HEK293 (cell line): ENCODE results near the gene TCF7L2.

Source experiments
- CTCF ChIA-PET: fragments of 350-600 bp; formaldehyde crosslinking; extraction: SDS; loops from one replicate; lab custom pipeline; 2021; ENCODE audit warnings: antibody characterized with exemption; lab: Yijun Ruan, JAX
- POLR2A ChIA-PET: fragments of 300-600 bp; formaldehyde crosslinking; extraction: SDS; loops from one replicate; lab custom pipeline; 2020; ENCODE audit warnings: antibody characterized with exemption, inconsistent platforms; lab: Yijun Ruan, JAX
- H3K27ac ChIP-seq: fragments of 200-500 bp; sonication (Bioruptor generic); 2 replicates; pipeline ENCODE4 v1.5.1; 2014; ENCODE audit warnings: low read depth, low read length, control low read depth, inconsistent platforms; ENCODE audit errors: extremely low read depth
- H3K36me3 ChIP-seq, 2 experiments: fragments of 200-500 bp in 1 of 2; sonication (Bioruptor generic) in 1 of 2; 1 replicate in 1 of 2; 2 replicates in 1 of 2; pipeline ENCODE4 v1.5.1; 2014 to 2017; ENCODE audit warnings: inconsistent platforms in 2 of 2, low read length in 2 of 2; ENCODE audit not compliant: control insufficient read depth in 2 of 2, insufficient read depth in 1 of 2
- H3K4me1 ChIP-seq: fragments of 200-500 bp; sonication (Bioruptor generic); 2 replicates; pipeline ENCODE4 v1.5.1; 2014; ENCODE audit warnings: mild to moderate bottlenecking, low read length, inconsistent platforms; ENCODE audit not compliant: control insufficient read depth, insufficient read depth
- H3K4me3 ChIP-seq: 2 replicates; pipeline ENCODE4 v1.5.1; 2011; ENCODE audit warnings: low read depth, mild to moderate bottlenecking, control low read depth, low read length, moderate library complexity
- H3K9me3 ChIP-seq: fragments of 200-500 bp; sonication (Bioruptor generic); 2 replicates; pipeline ENCODE4 v1.5.1; 2014; ENCODE audit warnings: low read depth, low read length, inconsistent platforms; ENCODE audit not compliant: control insufficient read depth, insufficient read depth
- FEZF1 ChIP-seq: fragments of 450-650 bp; formaldehyde crosslinking; IDR thresholded peaks from 2 replicates; pipeline ENCODE4 v1.5.1; 2016; ENCODE audit warnings: missing biosample characterization, missing genetic modification characterization
- IKZF3 ChIP-seq: fragments of 450-650 bp; IDR thresholded peaks from 2 replicates; pipeline ENCODE4 v1.5.0; 2018; ENCODE audit warnings: missing biosample characterization, mild to moderate bottlenecking, missing genetic modification characterization, moderate library complexity
- KLF17 ChIP-seq: fragments of 450-650 bp; formaldehyde crosslinking; IDR thresholded peaks from 2 replicates; pipeline ENCODE4 v1.5.1; 2016; ENCODE audit warnings: missing biosample characterization, missing genetic modification characterization
- MYNN ChIP-seq: fragments of 450-650 bp; formaldehyde crosslinking; IDR thresholded peaks from 2 replicates; pipeline ENCODE4 v1.5.1; 2016; ENCODE audit warnings: missing biosample characterization, missing genetic modification characterization, borderline replicate concordance
- PATZ1 ChIP-seq: fragments of 450-650 bp; formaldehyde crosslinking; IDR thresholded peaks from 2 replicates; pipeline ENCODE4 v1.5.1; 2016; ENCODE audit warnings: missing biosample characterization, missing genetic modification characterization
- PRDM1 ChIP-seq: fragments of 450-650 bp; formaldehyde crosslinking; IDR thresholded peaks from 2 replicates; pipeline ENCODE4; 2016; ENCODE audit warnings: missing biosample characterization, missing genetic modification characterization
- ZBTB10 ChIP-seq: fragments of 450-650 bp; formaldehyde crosslinking; IDR thresholded peaks from 2 replicates; pipeline ENCODE4 v1.5.1; 2016; ENCODE audit warnings: missing biosample characterization, missing genetic modification characterization
- ZBTB20 ChIP-seq: fragments of 450-650 bp; formaldehyde crosslinking; IDR thresholded peaks from 2 replicates; pipeline ENCODE4 v1.5.1; 2016; ENCODE audit warnings: missing biosample characterization, missing genetic modification characterization
- ZBTB21 ChIP-seq: fragments of 450-650 bp; formaldehyde crosslinking; IDR thresholded peaks from 2 replicates; pipeline ENCODE4 v1.5.1; 2017; ENCODE audit warnings: missing biosample characterization, missing genetic modification characterization
- ZBTB8A ChIP-seq: fragments of 450-650 bp; formaldehyde crosslinking; IDR thresholded peaks from 2 replicates; pipeline ENCODE4 v1.5.1; 2016; ENCODE audit warnings: missing biosample characterization, missing genetic modification characterization
- ZEB2 ChIP-seq: fragments of 450-650 bp; formaldehyde crosslinking; IDR thresholded peaks from 2 replicates; pipeline ENCODE4 v1.5.1; 2016; ENCODE audit warnings: missing biosample characterization, missing genetic modification characterization
- ZFHX2 ChIP-seq: fragments of 450-650 bp; formaldehyde crosslinking; conservative IDR thresholded peaks from 2 replicates; pipeline ENCODE4 v1.5.1; 2016; ENCODE audit warnings: missing biosample characterization, missing genetic modification characterization
- ZNF394 ChIP-seq: fragments of 450-650 bp; formaldehyde crosslinking; IDR thresholded peaks from 2 replicates; pipeline ENCODE4 v1.5.1; 2016; ENCODE audit warnings: missing biosample characterization, missing genetic modification characterization, mild to moderate bottlenecking, moderate library complexity, borderline replicate concordance
- ZNF398 ChIP-seq: fragments of 450-650 bp; formaldehyde crosslinking; IDR thresholded peaks from 2 replicates; pipeline ENCODE4 v1.5.1; 2017; ENCODE audit warnings: missing biosample characterization, missing genetic modification characterization
- ZNF596 ChIP-seq: fragments of 450-650 bp; IDR thresholded peaks from 2 replicates; pipeline ENCODE4 v1.5.0; 2018; ENCODE audit warnings: missing biosample characterization, mild to moderate bottlenecking, missing genetic modification characterization, moderate library complexity
- ZNF629 ChIP-seq: fragments of 450-650 bp; formaldehyde crosslinking; IDR thresholded peaks from 2 replicates; pipeline ENCODE4 v1.5.1; 2017; ENCODE audit warnings: missing biosample characterization, missing genetic modification characterization
- ZNF660 ChIP-seq: fragments of 450-650 bp; IDR thresholded peaks from 2 replicates; pipeline ENCODE4 v1.5.1; 2018; ENCODE audit warnings: missing biosample characterization, mild to moderate bottlenecking, missing genetic modification characterization
- TF ChIP-seq, protein P1 (sequence below): fragments of 450-650 bp; formaldehyde crosslinking; IDR thresholded peaks from 2 replicates; pipeline ENCODE4 v1.5.1; 2016; ENCODE audit warnings: missing biosample characterization, missing genetic modification characterization
- TF ChIP-seq, protein P2 (sequence below): fragments of 450-650 bp; formaldehyde crosslinking; IDR thresholded peaks from 2 replicates; pipeline ENCODE4 v1.5.1; 2017; ENCODE audit warnings: missing biosample characterization, missing genetic modification characterization
- TF ChIP-seq, protein P3 (sequence below): fragments of 450-650 bp; formaldehyde crosslinking; IDR thresholded peaks from 2 replicates; pipeline ENCODE4 v1.5.1; 2016; ENCODE audit warnings: missing biosample characterization, missing genetic modification characterization

Gene TCF7L2

DNA sequence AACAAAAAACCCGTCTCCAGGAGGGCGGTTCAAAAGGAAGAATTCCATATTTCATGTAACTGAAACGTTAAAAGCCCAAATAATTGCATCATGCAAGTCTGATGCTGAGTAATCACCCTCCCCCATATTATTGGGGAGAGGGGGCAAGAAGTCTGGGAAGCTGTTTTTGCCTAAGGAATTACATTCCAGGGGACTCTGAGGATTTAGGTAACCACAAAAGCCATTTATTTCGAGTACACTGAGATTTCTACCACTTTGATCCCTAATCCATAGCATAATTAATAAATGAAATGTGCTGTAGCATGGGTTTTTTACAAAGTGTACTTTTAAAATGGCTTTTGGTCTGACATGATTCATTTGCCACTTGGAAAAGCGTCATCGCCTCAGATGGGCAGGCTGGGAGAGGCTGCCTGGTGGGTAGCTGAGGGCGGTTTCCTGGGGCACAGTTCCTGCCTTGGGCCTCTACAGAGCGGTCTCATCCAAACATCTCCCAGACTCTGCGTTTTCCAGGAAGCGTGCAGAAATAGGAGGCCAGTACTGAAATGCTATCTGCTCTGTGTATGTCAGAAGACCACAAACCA lies 106.5 kb downstream of the TCF7L2 start:
- Histone ChIP-seq H3K27ac (peak overlapping the region; percentile 48; the same call in 1 of the 2 replicates), H3K4me3 (no peak overlapping the region), H3K36me3 (no peaks in the 10 kb centered on the region), H3K4me1 (peaks cover 38% of the 10 kb centered on the region), H3K9me3 (no peaks in the 10 kb centered on the region)
- ChIA-PET CTCF (interaction anchor here (0.5 to 0.7 kb wide), 3 partner anchors 10 to 584 kb away, joined by 3 to 6 read pairs (median 3); no protein-coding TSS in a partner anchor), POLR2A (interaction anchor here (1.2 kb wide), 1 partner anchor 17 kb away, joined by 5 read pairs; no protein-coding TSS in a partner anchor)
- TF ChIP-seq IKZF3 (tag by site-specific recombination): peak; percentile 64
- TF ChIP-seq, protein P1, sequence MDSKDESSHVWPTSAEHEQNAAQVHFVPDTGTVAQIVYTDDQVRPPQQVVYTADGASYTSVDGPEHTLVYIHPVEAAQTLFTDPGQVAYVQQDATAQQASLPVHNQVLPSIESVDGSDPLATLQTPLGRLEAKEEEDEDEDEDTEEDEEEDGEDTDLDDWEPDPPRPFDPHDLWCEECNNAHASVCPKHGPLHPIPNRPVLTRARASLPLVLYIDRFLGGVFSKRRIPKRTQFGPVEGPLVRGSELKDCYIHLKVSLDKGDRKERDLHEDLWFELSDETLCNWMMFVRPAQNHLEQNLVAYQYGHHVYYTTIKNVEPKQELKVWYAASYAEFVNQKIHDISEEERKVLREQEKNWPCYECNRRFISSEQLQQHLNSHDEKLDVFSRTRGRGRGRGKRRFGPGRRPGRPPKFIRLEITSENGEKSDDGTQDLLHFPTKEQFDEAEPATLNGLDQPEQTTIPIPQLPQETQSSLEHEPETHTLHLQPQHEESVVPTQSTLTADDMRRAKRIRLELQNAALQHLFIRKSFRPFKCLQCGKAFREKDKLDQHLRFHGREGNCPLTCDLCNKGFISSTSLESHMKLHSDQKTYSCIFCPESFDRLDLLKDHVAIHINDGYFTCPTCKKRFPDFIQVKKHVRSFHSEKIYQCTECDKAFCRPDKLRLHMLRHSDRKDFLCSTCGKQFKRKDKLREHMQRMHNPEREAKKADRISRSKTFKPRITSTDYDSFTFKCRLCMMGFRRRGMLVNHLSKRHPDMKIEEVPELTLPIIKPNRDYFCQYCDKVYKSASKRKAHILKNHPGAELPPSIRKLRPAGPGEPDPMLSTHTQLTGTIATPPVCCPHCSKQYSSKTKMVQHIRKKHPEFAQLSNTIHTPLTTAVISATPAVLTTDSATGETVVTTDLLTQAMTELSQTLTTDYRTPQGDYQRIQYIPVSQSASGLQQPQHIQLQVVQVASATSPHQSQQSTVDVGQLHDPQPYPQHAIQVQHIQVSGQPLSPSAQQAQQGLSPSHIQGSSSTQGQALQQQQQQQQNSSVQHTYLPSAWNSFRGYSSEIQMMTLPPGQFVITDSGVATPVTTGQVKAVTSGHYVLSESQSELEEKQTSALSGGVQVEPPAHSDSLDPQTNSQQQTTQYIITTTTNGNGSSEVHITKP (tag by site-specific recombination): 0 out of 2 replicates have a peak, but pooled peaks have one; percentile 27
- TF ChIP-seq ZBTB8A (tag by site-specific recombination): peak; percentile 31; the same call in 1 of the 2 replicates
- peak; percentile 32; the same call in 1 of the 2 replicates for TF ChIP-seq ZBTB21
- peak; percentile 38; the same call in 1 of the 2 replicates for TF ChIP-seq ZNF394 (tag by site-specific recombination)
- TF ChIP-seq PRDM1 (tag by site-specific recombination): no peak
- TF ChIP-seq MYNN: peak; percentile 61; the same call in 1 of the 2 replicates
- peak; percentile 84 for TF ChIP-seq ZNF398
- peak; percentile 54; the same call in 1 of the 2 replicates for TF ChIP-seq ZEB2
- TF ChIP-seq PATZ1 (tag by site-specific recombination): peak; percentile 89
- peak; percentile 63 for TF ChIP-seq ZNF629
- no peak for TF ChIP-seq KLF17 (tag by site-specific recombination)
- no peak for TF ChIP-seq ZBTB10 (tag by site-specific recombination)
- peak; percentile 61 for TF ChIP-seq ZFHX2 (tag by site-specific recombination)
- TF ChIP-seq ZNF596: no peak
- TF ChIP-seq, protein P2, sequence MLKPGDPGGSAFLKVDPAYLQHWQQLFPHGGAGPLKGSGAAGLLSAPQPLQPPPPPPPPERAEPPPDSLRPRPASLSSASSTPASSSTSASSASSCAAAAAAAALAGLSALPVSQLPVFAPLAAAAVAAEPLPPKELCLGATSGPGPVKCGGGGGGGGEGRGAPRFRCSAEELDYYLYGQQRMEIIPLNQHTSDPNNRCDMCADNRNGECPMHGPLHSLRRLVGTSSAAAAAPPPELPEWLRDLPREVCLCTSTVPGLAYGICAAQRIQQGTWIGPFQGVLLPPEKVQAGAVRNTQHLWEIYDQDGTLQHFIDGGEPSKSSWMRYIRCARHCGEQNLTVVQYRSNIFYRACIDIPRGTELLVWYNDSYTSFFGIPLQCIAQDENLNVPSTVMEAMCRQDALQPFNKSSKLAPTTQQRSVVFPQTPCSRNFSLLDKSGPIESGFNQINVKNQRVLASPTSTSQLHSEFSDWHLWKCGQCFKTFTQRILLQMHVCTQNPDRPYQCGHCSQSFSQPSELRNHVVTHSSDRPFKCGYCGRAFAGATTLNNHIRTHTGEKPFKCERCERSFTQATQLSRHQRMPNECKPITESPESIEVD (tag by site-specific recombination): peak; percentile 83
- peak; percentile 58; the same call in 1 of the 2 replicates for TF ChIP-seq FEZF1 (tag by site-specific recombination)
- TF ChIP-seq ZNF660 (tag by site-specific recombination): peak; percentile 55; the same call in 1 of the 2 replicates
- TF ChIP-seq, protein P3, sequence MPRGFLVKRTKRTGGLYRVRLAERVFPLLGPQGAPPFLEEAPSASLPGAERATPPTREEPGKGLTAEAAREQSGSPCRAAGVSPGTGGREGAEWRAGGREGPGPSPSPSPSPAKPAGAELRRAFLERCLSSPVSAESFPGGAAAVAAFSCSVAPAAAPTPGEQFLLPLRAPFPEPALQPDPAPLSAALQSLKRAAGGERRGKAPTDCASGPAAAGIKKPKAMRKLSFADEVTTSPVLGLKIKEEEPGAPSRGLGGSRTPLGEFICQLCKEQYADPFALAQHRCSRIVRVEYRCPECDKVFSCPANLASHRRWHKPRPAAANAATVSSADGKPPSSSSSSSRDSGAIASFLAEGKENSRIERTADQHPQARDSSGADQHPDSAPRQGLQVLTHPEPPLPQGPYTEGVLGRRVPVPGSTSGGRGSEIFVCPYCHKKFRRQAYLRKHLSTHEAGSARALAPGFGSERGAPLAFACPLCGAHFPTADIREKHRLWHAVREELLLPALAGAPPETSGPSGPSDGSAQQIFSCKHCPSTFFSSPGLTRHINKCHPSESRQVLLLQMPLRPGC: peak; percentile 46; the same call in 1 of the 2 replicates
- 0 out of 2 replicates have a peak, but pooled peaks have one; percentile 21 for TF ChIP-seq ZBTB20 (tag by site-specific recombination)
